Activated T-cell treated with anti-CD3 and anti-CD28 coated beads for 24 hours (primary cell): ENCODE data around the gene COLEC11.

ENCODE experiments used
- DNase-seq: peaks from one replicate; pipeline ENCODE4 v3.0.0-alpha.2; 2020; ENCODE audit warnings: low read depth

The COLEC11 gene

DNA sequence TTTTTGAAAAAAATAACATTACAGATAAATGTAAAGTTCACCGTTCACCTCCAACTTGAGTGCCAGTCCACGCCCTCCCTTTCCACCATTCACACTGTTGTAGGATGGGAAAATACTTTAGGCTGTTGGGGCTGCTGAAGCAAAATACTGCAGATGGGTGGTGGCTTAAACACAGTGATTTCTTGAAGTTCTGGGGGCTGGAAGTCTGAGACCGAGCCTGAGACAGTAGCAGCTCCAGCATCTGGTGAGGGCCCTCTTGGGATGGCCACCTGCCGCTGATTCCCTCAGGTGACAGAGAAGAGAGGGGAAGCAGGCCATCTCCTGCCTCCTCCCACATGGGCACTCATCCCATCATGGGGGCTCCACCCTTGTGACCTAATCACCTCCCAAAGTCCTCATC, 80.8 kb downstream of the COLEC11 start:
- DNase-seq = no peak

- DNase-seq = no peak
Observed at GRCh38 chr2:3677436-3677835, 82.5 kb downstream of the COLEC11 start.

DNA sequence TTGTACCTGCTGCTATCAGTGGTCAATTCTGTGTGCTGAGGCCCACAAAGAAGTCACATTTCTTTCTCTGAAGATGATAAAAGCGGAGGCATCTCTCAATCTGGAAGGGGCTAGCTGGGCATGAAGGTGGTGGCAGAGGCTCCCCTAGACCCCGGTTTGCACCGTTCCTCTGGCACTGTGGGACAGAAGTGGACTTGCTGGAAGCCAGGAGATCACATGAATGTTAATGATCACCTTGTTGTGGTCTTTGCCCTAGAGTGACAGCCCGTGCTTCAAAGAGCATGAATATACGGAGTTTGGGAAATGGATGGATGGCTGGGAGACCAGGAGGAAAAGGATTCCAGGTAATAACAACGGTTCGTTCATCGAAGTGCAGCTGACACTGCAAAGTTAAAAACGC, 83.3 kb downstream of the COLEC11 start:
- no peak for DNase-seq

GRCh38 chr2:3679180-3679579, 84.3 kb downstream of the COLEC11 start:
- DNase-seq = no peak

GRCh38 chr2:3679616-3680393, 84.9 kb downstream of the COLEC11 start:
- DNase-seq = no peak

DNA sequence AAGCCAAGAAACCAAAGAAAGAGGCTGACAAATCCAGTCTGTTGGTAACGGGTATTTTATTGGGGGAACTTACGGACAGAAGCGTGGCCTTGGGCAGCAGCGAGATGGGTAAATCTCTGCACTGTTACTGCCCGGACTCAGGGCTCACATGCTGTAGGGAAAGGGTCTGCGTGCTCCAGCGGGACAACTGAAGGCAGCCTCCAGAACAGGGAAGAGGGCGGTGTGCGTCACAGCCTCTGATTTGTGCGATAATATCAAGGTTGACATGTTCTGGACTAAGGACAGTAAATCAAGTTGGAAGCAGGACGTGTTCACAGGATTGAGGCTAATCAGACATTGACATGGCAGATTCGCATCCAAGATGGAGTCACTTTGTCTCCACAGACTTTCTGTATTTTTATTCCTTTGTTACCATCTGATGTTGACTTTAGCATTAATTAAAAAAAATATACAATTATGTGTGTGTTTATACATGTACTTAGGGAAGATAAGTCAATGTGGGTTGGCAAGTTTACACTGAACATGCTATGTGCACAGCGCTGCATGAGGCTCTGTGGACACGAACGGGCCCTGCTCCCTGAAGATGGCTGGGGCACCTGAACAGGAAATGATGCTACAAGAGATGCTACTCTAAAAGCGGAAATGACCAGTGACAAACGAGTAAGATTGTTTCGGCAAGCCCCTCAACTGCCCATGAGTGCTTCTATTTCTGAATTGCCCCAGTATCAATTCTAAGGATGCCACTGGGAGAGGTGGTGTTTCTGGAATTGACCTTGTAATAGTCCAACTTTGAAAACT, 85.8 kb downstream of the COLEC11 start:
- DNase-seq = no peak

- DNase-seq = no peak
Observed at GRCh38 chr2:3681625-3682024, 86.7 kb downstream of the COLEC11 start.

DNA sequence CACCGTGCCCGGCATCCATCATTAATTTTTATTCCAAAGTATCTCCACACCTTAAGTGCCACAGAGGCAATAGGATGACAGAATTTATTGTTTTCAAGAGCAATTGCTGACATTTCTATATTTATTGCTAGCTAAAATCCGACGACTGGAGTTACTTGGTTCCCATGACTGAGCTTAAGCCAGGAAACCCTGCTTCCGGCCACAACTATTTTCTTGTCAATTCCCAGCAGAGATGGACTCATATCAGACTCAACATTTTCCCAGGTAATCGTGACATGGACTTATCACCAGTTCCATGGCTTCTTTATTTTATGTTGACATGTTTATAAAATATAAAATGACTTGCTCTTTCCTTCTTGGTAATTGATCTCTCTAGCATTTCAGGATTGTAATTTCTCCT, 87.9 kb downstream of the COLEC11 start:
- no peak for DNase-seq

DNA sequence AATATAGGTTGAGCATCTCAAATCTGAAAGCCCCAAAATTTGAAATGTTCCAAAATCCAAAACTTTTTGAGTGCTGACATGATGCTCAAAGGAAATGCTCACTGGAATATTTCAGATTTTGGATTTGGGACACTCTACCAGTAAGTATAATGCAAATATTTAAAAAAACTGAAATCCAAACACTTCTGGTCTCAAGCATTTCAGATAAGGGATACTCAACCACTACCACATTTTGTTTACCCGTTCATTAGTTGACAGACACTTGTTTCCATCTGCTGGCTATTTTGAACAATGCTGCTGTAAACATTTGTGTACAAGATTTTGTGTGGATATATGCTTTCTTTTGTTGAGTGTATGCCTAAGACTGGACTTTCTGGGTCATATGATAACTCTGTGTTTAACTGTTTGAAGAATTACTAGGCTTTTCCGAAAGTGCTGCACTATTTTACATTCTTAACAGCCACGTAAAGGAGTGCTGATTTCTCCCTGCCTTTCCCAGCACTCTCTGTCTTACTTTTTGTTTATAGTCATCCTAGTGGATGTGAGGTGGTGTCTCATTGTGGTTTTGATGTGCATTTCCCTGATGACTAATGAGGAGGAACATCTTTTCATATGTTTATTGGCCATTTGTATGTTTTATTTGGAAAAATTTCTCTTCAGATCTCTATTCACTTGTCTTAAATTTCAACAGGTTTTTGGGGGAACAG, 89.0 kb downstream of the COLEC11 start:
- no peak for DNase-seq

DNA sequence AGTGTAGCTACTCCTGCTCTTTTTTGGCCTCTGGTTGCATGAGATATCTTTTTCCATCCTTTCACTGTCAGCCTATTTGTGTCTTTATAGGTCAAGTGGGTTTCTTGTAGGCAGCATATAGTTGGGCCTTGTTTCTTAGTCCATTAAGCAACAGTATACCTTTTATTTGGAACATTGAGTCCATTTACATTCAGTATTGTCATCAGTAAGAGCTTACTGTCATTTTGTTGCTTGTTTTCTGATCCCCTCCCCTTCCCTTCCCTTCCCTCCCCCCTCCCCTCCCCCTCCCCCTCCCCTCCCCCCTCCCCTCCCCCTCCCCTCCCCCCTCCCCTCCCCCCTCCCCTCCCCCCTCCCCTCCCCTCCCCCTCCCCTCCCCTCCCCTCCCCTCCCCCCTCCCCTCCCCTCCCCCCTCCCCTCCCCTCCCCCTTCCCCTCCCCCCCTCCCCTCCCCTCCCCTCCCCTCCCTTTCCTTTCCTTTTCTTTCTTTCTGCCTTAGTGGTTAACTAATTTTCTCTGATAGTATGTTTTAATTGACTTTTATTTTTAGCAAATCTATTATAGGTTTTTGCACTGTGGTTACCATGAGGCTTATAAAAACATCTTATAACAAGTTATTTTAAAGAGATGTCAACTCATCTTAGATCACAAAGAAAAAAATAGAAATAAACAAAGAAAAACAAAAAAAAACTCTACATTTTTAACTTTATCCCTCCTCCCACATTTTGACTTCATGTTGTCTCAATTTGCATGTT, 95.3 kb downstream of the COLEC11 start:
- DNase-seq = no peak

DNA sequence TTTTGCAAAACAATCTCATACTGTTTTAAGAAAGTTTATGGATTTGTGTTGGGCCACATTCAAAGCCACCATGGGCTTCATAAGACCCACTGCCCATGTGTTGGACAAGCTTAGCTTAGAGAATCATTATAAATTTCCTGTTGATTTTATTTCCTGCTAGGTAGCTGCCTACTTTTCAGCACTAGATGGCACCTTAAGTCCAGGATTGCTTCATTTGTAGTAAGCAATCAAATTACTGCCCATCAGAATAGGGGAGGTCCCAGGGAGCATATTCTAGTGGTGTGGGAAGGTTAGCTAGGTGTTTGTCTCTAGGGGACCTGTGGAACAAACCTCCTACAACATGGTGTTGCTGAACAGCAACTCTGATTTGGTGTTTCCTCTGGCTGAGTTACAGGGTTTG, 97.5 kb downstream of the COLEC11 start:
- DNase-seq = no peak
